GM19324 (cell line): ENCODE results near the gene COL6A1.

Experiments
- ATAC-seq: cut with Tn5 transposase; IDR thresholded peaks from one replicate; pipeline ENCODE4 v1.9.1; 2021; ENCODE audit warnings: mild to moderate bottlenecking, moderate library complexity; ENCODE audit not compliant: unreplicated experiment, low FRiP score

Gene COL6A1

DNA sequence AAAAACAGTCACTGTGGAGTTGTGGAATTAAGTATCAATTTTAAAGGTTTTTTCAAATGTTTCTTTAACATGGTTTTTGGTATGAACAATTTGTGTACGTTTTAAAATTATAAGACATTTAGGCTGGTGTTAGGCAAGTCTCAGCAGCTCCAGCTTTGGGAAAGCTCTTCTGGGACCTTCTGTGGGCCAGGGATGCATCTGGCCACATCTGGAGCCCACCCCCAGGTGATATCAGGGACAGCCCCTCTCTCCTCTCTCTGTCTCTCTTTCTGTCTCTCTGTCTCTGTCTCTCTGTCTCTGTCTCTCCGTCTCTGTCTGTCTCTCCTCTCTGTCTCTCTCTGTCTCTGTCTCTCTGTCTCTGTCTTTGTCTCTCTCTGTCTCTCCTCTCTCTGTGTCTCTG is 1.3 kb upstream of the COL6A1 start:
- ATAC-seq: no peak

GRCh38 chr21:45980697-45981096 is 873 bp upstream of the COL6A1 start:
- ATAC-seq: no peak

GRCh38 chr21:45982092-45982757 is 655 bp downstream of the COL6A1 start:
- ATAC-seq: no peak

- ATAC-seq: no peak
Observed at GRCh38 chr21:45982758-45983648, 1.4 kb downstream of the COL6A1 start.

GRCh38 chr21:45983649-45983965 is 2.0 kb downstream of the COL6A1 start:
- ATAC-seq: no peak

- ATAC-seq: no peak
Observed at GRCh38 chr21:45983981-45984551, 2.5 kb downstream of the COL6A1 start.

DNA sequence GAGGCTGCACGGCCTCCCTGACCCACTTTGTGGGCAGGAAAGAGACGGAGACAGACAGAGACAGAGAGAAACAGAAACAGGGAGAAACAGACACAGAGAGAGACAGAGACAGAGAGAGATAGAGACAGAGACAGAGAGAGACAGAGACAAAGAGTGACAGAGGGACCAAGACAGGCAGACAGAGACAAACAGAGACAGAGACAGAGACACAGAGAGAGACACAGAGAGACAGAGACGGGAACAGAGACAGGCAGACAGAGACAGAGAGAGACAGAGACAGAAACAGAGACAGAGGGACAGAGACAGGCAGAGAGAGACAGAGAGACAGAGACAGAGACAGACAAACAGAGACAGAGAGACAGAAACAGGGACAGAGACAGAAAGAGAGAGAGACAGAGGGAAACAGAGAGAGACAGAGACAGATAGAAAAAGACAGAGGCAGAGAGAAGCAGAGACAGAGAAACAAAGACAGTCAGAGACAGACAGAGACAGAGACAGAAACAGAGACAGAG is 3.1 kb downstream of the COL6A1 start:
- no peak for ATAC-seq

GRCh38 chr21:45985471-45986315 is 4.1 kb downstream of the COL6A1 start:
- no peak for ATAC-seq

- ATAC-seq: no peak
Observed at GRCh38 chr21:45986316-45987051, 4.9 kb downstream of the COL6A1 start.

DNA sequence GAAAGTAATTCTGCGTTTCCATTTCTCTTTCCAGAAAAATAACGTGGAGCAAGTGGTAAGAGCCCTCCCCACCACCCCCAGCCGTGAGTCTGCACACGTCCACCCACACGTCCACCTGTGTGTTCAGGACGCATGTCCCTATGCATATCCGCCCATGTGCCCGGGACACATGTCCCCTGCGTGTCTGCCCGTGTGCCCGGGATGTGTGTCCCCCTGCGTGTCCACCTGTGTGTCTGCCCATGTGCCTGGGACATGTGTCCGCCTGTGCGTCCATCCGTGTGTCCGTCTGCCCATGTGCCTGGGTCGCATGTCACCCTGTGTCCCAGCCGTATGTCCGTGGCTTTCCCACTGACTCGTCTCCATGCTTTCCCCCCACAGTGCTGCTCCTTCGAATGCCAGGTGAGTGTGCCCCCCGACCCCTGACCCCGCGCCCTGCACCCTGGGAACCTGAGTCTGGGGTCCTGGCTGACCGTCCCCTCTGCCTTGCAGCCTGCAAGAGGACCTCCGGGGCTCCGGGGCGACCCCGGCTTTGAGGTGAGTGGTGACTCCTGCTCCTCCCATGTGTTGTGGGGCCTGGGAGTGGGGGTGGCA is 5.6 kb downstream of the COL6A1 start:
- no peak for ATAC-seq

GRCh38 chr21:45988366-45989347 is 7.1 kb downstream of the COL6A1 start:
- ATAC-seq: no peak

- ATAC-seq: no peak
Observed at GRCh38 chr21:45989355-45990048, 7.9 kb downstream of the COL6A1 start.

DNA sequence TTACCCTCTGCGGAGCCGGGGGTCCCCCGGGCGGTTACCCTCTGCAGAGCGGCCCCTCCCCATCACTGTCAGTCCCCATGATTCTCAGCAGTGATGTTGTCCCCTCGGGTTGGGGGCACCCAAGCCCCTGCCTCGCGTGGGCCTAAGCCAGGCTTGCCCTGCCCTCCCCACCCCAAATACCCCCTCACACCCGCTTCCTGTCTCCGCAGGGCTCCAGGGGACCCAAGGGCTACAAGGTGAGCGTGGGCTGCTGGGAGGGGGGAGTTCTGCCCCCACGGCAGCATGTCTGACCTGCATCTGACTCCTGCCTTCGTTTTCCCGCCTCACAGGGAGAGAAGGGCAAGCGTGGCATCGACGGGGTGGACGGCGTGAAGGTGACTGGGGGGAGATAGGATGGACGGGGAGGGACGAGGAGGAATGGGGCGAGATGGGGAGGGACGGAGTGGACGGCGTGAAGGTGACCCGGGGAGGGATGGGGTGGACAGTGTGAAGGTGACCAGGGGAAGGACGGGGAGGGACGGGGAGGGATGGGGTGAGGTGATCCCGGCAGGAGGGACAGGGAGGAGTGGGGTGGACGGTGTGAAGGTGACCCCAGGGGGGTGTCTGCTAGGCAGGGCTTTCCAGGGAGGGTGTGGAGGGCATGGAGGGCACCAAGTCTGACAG is 8.6 kb downstream of the COL6A1 start:
- no peak for ATAC-seq

DNA sequence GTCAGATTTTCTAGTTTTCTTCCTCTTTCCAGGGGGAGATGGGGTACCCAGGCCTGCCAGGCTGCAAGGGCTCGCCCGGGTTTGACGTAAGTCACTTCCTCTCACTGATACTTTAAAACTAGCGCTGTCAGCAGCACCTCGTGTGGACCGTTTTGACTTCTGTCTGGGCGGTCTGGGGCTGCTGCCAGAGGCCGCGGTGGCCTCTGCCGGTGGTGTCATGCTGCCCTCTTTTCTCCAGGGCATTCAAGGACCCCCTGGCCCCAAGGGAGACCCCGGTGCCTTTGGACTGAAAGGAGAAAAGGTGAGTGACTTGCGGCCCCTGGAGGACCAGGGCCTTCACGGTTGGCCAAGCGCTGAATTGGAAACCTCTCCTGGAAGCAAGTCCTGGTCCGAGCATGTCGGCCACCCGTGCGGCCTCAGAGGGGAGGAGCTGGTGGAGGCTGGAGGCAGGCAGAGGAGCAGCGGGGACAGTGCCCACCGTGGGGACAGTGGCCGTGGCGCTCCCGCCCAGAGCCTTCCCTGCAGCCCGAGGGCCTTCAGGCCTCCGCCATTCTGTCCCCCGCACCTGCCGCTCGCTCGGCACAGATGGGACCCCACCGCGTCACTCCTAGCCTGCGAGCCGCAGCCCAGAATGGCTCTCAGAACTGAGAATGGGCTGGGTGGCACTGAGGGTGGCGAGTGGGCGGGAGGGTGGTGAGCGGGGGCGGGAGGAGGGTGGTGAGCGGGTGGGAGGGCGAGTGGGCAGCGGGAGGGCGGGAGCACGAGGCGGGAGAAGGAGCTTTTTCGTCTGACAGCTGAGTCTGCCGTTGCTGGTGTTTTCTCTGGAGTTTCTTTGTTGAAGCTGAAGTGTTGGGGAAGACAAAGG is 9.4 kb downstream of the COL6A1 start:
- no peak for ATAC-seq

DNA sequence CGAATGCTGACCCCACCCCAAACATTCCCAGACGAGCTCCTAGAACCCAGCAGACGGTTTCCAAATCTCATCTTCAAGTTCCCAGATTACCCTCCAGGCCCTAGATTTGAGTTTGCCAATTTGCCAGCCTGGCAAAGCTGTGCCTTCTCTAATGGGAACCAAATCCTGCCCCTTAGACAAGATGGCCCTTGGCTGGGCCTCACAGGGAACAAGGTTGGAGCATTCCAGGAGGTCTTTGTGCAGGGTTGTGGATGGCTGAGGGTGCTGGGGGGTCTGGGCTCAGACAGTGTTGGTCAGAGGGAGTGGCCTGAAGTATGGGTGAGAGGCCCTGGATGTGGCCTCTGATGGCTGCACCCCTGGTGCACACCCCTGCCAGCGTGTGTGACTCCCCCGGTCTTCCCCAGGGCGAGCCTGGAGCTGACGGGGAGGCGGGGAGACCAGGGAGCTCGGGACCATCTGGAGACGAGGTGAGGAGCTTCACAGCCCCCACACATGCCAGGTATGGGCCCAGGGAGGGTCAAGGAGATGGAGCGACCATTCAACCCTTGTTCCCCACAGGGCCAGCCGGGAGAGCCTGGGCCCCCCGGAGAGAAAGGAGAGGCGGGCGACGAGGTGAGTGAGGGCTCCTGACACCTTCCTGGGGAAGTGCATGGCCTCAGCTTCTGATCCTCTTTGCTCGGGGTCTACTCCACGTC is 10.2 kb downstream of the COL6A1 start:
- no peak for ATAC-seq
